Psoas muscle (tissue), 8 donors: Measurements from ENCODE around the gene URI1. TPM values are rescaled to one million over a fixed set of nuclear protein-coding genes. Genes with fewer than 3 reads are reported as not detected.

ENCODE experiments used
- ATAC-seq, 4 donors: fragments of 200-7000 bp; cut with Tn5 transposase; one replicate each; pipeline ENCODE4 v1.9.1; 2020; ENCODE audit warnings: moderate library complexity in 3 of 4, mild to moderate bottlenecking in 2 of 4
- DNase-seq, 2 donors: peaks; one replicate each; pipeline ENCODE4 v3.0.0-alpha.2; 2020
- H3K27ac ChIP-seq: fragments of 200-600 bp; one replicate; pipeline ENCODE4 v1.8.0; 2022
- H3K27me3 ChIP-seq, 3 donors: fragments of 200-600 bp in 1 of 3; one replicate each; pipeline versions ENCODE4 v1.6.1 to v1.8.0; 2013 to 2022; ENCODE audit warnings: low read length in 2 of 3, mild to moderate bottlenecking in 2 of 3, moderate library complexity in 1 of 3; ENCODE audit not compliant: insufficient read depth in 3 of 3
- H3K36me3 ChIP-seq, 2 donors: fragments of 200-600 bp in 1 of 2; one replicate each; pipeline versions ENCODE4 v1.6.1 to v1.8.0; 2013 to 2022; ENCODE audit warnings: low read depth in 1 of 2, mild to moderate bottlenecking in 1 of 2, moderate library complexity in 1 of 2; ENCODE audit not compliant: insufficient read depth in 1 of 2
- H3K4me1 ChIP-seq: fragments of 200-600 bp; one replicate; pipeline ENCODE4 v1.8.0; 2022
- H3K4me3 ChIP-seq: fragments of 200-600 bp; one replicate; pipeline ENCODE4 v1.8.0; 2022; ENCODE audit warnings: mild to moderate bottlenecking
- H3K9me3 ChIP-seq: fragments of 200-600 bp; one replicate; pipeline ENCODE4 v1.8.0; 2022
- CTCF ChIP-seq: fragments of 200-600 bp; IDR thresholded peaks from one replicate; pipeline ENCODE4 v1.8.0; 2022; ENCODE audit warnings: antibody characterized with exemption
- WGBS, 3 donors: extraction: QIAGEN DNeasy Blood & Tissue Kit; methylation state at CpG; one replicate each; pipeline versions ENCODE4 v1.1.6 to v1.1.7; 2013; 5-methylcytosine and 5-hydroxymethylcytosine counted together
- intact Hi-C, 2 donors: fragments of 100-400 bp; cut with DNase I; formaldehyde crosslinking; loops; one replicate each; pipeline versions ENCODE4 v1.11.0 to v1.14.2; 2022
- polyA plus RNA-seq, 3 donors: library from polyadenylated mRNA; stranded (reverse); fragments of 200-250 nt; gene quantifications; one replicate each; pipeline ENCODE4 v1.2.3, GENCODE V29; 2013
- total RNA-seq, 4 donors: library from RNA; stranded (reverse); fragmentation: NEBNext Ultra II Directional in 2 of 4; extraction: Animal tissue kit (Norgen Biotek cat#: 25700) in 2 of 4; gene quantifications; one replicate each; pipeline versions ENCODE4 v1.2.1 to v1.2.4, GENCODE V29; 2021 to 2023
- donor health status: healthy with polysubstance abuse.
- donor health status: DM: no; HTN: no; CAD: no; lungs with moderate emphysema.
- donor health status: Bipolar disorder and iron deficiency.
- donor health status: healthy.
- donor health status: DM: yes; HTN: yes; CAD: no.
- donor health status: DM: no; HTN: no; CAD: no.
- donor health status: DM: no; HTN: no; CAD: no.
- donor health status: DM: yes; HTN: yes; CAD: no.

The URI1 gene
- total and polyA plus RNA-seq, 7 donors = 37.6 to 85.5 (median 54.9) TPM

GRCh38 chr19:30059741-30060457 is 117.9 kb downstream of the URI1 start:
- intact Hi-C loops = no loop called here
- DNase-seq (no peak), ATAC-seq (no peak)
- Histone ChIP-seq H3K27ac (no peak overlapping the region), H3K4me3 (no peak overlapping the region), H3K27me3 (no peaks in the 10 kb centered on the region), H3K36me3 (no peaks in the 10 kb centered on the region), H3K9me3 (peaks cover 3% of the 10 kb centered on the region), H3K4me1 (no peaks in the 10 kb centered on the region)
- no peak for TF ChIP-seq CTCF
- 90 to 91% (median 90%) methylated on average over 27 of the region's 27 CpGs for WGBS, 3 donors

DNA sequence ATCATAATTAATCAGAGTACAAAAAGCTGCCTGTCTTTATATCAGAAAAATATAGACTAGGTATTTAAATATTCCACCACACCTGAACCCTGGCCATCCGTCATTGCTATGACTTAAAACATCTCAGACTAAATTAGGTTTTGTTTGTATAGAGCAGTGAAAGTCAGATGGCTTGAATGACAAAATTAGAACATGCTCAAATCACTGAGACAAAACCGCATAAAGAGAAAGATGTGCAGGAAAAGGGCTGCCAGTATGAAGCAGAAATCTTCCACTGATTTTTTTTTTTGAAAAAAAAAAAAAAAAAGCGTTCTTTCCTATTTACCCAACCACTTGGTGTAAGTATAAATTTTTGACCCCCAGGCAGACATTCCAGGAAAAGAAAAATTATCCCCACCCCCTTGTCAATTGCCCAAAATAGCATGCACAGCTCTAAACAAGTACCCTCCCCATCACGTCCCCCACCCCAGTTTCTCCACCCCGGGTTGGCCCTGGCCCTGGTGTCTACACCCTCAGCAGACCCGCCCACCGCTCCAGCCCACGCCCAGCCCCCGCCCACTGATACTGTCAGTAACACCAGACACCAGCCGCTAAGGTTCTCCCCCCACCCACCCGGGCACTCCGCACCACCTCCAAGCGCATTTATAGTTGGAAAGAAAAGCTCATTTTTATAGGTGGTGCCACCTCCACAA is 118.6 kb downstream of the URI1 start:
- TF ChIP-seq CTCF = no peak
- no peaks in the 10 kb centered on the region for H3K36me3 ChIP-seq
- H3K4me3 ChIP-seq = no peak overlapping the region
- no peaks in the 10 kb centered on the region for H3K27me3 ChIP-seq
- no peak for DNase-seq
- H3K4me1 ChIP-seq = no peaks in the 10 kb centered on the region
- no peak overlapping the region for H3K27ac ChIP-seq
- H3K9me3 ChIP-seq = peaks cover 3% of the 10 kb centered on the region
- intact Hi-C loops = no loop called here
- no peak for ATAC-seq
- 64 to 72% (median 68%) methylated on average over 13 of the region's 13 CpGs for WGBS, 3 donors

GRCh38 chr19:30061223-30062064 is 119.4 kb downstream of the URI1 start:
- no peak for ATAC-seq
- Histone ChIP-seq H3K4me1 (no peaks in the 10 kb centered on the region), H3K27ac (no peak overlapping the region), H3K36me3 (no peaks in the 10 kb centered on the region), H3K9me3 (peaks cover 2% of the 10 kb centered on the region), H3K27me3 (no peaks in the 10 kb centered on the region), H3K4me3 (no peak overlapping the region)
- 83 to 84% (median 84%) methylated on average over 26 of the region's 26 CpGs for WGBS, 3 donors
- no peak for TF ChIP-seq CTCF
- no peak for DNase-seq
- intact Hi-C loops = no loop called here

DNA sequence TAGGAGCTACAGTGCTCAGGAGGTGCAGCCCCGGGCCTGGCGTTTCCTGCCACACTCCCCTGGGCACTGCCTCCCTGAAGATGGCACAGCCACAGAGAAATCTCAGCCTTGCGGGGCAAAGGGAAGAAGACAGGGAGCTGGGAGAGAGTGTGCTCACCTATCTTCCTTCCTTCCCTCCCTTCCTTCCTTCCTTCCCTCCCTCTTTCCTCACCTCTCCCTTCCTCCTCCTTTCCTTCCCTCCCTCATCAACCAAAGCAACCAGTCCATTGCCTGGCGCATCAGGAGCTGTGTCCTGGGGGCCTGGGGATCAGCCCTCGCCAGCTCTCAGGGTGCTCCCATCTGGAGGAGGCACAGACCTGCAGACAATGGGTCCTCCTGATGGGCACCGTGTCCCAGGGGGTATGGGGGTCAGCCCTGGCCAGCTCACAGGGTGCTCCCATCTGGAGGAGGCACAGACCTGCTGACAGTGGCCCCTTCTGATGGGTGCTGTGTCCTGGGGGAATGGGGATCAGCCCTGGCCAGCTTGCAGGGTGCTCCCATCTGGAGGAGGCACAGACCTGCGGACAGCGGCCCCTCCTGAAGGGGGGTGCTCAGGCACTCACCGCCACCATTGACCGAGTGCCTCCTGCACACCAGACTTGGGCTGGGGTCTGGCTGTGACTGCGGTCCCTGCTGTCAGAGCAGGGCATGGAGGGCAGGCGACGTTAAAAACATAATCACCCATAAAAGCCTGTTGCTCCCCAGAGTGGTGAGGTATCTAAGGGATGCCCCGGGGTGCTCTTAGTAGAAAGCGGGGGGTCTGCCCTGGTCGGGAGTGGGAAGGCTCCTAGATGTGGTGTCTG is 120.2 kb downstream of the URI1 start:
- 77 to 83% (median 78%) methylated on average over 16 of the region's 16 CpGs for WGBS, 3 donors
- Histone ChIP-seq H3K27ac (no peak overlapping the region), H3K36me3 (no peaks in the 10 kb centered on the region), H3K4me1 (no peaks in the 10 kb centered on the region), H3K4me3 (no peak overlapping the region), H3K9me3 (no peaks in the 10 kb centered on the region), H3K27me3 (no peaks in the 10 kb centered on the region)
- no peak for ATAC-seq
- intact Hi-C loops = no loop called here
- TF ChIP-seq CTCF = no peak
- no peak for DNase-seq
